HG03442 (cell line): ENCODE measurements around the gene RNF151.
"Not testable (repeated sequence)": the region's sequence is repeated elsewhere in the genome, so short reads cannot be mapped to it uniquely, and the experiment has no call there.

Experiments
- ATAC-seq: cut with Tn5 transposase; IDR thresholded peaks from one replicate; pipeline ENCODE4 v1.9.1; 2021; ENCODE audit warnings: mild to moderate bottlenecking, moderate library complexity; ENCODE audit not compliant: unreplicated experiment

The RNF151 gene

GRCh38 chr16:1938316-1938715, 28.3 kb upstream of the RNF151 start:
- no peak for ATAC-seq

GRCh38 chr16:1938910-1939309, 27.7 kb upstream of the RNF151 start:
- ATAC-seq: no peak

GRCh38 chr16:1939833-1940232, 26.8 kb upstream of the RNF151 start:
- ATAC-seq: not testable (repeated sequence)

DNA sequence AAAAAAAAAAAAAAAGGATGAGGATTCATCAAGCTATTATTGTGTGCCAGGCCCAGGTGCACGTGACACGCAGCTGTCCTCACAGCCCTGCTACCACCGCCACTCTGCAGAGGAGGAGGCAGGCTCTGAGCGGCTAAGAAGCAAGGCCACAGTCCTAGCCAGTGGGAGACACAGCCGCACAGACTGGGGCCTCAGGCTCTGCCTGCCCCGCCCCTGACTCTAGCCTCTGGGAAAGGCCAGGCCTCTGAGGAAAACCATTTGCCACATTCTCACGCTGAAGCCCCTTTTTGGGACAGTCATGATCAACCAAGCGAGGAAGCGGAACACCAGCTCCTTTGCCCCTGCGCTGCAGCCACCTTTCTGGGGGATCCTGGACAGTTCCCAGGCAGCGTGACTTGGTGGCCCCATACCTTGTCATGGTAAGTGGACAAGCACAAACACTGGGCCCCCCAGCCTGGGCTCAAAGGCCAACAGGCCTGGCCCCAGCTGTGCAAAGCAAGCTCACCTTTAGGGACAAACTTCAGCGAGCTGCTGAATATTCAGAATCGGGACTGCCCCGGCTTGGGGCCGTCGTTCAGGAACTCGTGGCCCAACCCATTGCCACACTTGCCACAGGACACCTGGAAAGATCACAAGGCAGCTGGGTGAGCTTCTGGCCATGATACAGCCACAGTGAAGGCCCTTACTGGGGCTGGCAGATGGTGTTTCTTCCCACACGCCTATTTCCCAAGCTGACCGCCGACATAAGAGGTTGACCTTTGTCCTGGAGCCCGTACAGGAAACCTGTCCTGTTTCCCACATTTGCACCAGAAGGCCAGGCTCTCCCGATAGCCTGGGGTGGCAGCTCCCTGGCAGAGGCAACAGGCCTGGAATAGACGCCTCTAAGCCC, 26.1 kb upstream of the RNF151 start:
- no peak for ATAC-seq

DNA sequence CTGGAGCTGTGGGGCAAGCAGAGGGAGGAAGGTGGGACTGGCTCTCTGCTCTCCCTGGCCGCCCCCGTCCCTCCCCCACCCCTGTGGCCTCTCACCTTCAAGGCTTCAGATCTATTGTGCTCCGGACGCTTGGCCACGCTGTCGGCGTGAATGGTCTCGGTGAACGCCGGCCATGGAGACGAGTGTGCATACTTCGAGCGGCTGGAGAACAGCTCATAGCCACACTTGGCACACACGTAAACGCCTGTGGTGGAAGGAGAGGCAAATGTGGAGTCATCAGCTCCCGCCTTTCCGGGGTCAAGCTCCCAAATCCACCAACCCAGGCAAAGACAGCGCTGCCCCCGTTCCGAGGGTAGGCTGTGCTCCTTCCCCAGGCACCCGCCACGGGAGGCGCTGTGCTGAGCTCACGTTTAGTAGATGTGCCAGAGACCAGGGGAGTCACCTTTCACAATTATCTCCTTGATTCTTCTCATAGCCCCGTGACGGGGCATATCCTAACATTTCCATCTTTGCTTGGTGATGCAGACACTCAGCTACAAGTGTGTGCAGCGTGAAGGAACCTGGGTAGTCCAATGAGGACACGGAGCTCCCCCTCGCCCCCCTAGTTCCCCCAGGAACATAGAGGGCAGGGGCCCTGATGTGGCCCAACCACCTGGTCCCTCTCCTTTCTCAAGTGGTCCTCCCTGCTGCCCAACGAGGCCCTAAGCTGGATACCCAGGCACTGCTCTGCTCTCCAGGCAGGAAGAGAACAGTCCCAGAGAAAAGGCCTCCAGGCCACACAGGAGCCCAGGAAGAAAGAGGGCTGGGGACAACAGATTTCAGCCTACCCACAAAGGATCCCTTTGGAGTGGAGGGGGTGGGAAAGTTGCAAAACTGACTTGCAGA, 25.3 kb upstream of the RNF151 start:
- no peak for ATAC-seq

GRCh38 chr16:1942047-1942809, 24.4 kb upstream of the RNF151 start:
- no peak for ATAC-seq

DNA sequence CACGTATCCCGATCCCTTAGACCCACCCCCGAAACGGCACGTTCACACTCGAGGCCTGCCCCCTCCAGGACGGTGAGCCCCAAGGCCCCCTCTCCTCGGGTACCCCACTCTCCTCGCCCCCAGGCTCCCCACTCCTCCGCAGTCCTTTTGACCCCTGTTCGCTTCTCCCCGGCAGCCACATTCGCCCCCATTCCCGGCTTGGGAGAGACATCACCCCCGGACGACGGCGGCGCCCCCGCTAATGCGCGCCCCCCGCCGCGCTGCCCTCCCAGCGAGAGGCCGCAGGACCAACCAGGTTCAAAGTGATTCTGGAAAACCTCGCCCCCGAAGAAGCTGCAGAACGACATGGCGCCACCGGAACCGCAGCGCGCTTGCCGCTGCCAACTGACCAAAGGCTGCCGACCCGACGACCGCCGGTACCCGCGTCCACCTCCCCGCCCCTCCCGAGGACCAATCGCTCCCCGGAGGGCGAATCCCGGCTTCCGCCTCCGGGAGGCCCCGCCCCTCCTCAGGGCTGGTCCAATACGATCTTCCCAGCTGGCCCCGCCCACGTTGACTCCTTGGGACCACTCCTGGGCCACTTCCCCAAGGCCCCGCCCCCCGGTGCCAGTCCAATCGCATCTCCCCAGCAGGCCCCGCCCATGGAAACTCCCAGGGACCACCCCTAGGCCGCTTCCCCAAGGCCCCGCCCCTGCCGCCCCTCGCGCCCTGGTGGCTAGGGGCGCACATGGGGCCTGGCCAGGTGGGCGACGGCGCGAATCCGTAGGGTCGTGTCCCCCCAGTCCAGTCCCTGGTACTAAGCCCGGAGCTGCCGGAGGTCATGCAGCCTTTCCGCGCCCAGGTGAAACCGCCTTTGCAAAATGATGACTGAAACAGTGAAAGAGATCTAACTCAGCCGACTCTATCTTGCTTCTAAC, 23.6 kb upstream of the RNF151 start, which contains the start of gene MSRB1:
TSS of gene MSRB1 (minus strand) at position 390 of the 917 bp plus-strand sequence. CDS start at position 347, 43 bp downstream.
- peak; percentile 86 for ATAC-seq

DNA sequence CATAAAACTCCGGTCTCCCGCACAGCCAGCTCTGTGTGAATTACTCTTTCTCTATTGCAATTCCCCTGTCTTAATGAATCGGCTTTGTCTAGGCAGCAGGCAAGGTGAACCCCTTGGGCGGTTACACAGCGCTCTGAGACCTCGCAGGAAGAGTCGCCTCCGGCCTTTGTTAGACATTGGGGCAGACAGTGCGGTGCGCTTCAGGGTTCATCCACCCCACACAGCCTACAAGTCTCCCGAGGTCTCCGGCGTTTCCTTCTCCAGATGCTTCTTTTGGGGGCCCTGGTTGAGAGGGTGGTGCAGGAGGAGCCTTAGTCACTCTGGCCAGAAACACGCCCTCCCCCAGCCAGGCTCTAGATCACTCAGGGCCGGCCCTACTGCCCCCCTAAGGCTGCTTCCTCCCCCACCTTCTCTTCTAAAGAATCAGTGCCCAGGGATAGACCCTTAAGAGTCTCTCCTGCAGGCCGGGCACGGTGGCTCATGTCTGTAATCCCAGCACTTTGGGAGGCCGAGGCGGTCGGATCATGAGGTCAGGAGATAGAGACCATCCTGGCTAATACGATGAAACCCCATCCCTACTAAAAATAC, 21.9 kb upstream of the RNF151 start:
- ATAC-seq: no peak

DNA sequence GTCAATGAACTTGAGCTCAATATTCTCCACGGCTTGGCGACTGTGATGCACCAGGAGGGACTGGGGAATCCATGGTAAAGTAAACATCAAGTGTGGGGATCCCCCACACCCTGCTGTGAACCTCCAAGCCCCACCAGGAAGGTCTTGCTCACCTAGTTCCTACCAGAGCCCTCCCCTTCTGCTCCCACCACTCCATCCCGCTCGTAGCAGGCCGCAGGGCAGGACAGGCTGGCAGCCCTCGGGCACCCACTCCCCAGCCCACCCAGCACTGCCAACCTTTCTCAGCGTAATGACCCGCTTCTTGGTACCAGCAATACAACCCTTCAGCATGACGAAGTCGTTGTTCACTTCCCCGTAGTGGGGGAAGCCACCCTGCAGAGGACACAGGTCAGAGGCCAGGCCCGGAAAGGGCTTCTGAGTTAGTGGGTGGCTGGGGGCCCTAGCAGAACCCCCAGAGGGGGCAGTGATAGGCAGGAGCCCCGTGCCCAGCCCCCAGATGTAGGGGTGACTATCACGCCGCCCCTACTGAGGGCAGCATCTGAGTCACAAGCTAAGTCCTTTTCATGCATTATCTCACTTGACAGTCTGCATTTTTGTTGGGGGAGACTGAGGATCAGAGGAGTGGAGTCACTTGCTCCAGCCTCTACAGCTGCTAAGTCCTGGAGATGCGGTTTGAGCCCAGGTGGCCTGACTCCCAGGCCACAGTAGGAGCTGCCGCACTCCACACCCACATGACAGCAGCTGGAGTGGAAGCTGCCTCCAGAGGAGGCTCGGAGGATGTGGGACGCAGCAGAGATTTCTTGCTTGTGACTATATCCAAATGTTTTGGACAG, 20.9 kb upstream of the RNF151 start:
- no peak for ATAC-seq

DNA sequence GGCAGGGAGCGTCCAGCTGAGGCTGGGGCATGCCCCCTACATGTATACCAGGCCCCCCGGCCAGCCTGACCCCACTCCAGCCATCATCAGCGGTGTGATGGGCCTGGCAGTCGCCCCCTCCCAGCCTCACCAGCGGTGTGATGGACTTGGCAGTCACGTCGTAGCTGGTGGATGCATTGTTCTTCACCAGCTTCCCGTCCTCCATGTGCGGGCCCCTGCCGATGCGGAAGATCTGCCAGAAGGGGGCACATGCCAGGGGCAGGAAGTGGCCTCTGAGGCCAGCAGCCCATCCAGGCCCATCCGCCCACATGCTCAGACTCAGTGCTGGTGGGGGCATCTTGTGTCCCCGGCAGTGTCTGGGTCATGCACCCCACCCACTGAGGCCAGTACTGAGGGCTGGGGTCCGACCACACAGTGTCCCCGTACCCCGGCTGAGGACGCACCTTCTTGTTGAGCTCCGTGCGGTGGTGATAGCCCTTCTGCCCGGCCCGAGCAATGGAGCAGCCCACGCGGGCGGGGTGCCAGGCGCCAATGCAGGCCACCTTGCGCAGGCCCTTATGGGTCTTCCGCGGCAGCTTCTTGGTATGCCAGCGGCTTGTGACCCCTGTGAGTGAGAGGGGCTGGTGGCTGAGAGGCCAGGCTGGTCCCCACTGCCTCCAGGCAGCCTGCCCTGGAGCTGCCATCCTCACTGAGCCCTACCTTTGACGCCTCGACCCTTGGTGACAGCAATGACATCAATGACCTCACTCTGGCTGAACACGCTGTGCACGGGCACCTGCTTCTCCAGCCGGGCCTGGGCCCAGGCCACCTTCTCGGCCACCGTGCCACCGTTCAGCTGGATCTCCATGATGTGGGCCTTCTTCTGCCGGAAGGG, 19.9 kb upstream of the RNF151 start:
- no peak for ATAC-seq

- ATAC-seq: no peak
These were observed 19.3 kb upstream of the RNF151 start for GRCh38 chr16:1947369-1947670.

DNA sequence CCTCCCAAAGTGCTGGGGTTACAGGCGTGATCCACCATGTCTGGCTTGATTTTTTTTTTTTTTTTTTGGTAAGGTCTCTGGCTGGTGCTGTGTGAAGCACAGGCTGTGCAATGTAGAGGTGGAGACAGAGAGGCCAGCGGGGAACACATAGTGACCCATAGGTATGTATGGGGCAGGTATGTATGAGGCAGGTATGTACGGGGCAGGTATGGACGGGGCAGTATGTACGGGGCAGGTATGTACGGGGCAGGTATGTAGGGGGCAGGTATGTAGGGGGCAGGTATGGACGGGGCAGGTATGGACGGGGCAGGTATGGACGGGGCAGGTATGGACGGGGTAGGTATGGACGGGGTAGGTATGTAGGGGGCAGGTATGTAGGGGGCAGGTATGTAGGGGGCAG, 17.1 kb upstream of the RNF151 start:
- ATAC-seq: no peak

GRCh38 chr16:1950047-1950446, 16.6 kb upstream of the RNF151 start:
- no peak for ATAC-seq

DNA sequence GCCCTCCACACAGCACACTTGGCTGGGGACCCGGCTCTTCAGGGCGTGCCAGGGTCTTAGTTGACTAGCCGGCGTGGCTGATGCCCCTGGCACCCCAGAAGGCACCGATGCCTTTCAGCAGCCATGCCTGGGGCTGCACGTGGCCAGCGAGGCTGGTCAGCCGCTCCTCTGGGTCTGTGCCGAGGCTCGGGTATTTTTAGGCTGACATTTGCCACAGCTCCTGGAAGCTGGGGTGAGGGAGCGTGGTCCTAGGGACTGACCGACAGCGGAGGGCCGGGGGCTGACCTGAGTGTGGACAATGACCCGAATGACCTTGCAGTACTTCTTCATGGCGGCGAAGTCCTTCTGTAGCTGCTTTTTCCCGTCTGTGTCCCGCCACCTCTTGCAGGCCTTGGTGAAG, 16.1 kb upstream of the RNF151 start:
- ATAC-seq: no peak

- no peak for ATAC-seq
These were observed 12.9 kb upstream of the RNF151 start for GRCh38 chr16:1953734-1954133.

GRCh38 chr16:1957434-1958142, 9.1 kb upstream of the RNF151 start:
- ATAC-seq: not testable (repeated sequence)

DNA sequence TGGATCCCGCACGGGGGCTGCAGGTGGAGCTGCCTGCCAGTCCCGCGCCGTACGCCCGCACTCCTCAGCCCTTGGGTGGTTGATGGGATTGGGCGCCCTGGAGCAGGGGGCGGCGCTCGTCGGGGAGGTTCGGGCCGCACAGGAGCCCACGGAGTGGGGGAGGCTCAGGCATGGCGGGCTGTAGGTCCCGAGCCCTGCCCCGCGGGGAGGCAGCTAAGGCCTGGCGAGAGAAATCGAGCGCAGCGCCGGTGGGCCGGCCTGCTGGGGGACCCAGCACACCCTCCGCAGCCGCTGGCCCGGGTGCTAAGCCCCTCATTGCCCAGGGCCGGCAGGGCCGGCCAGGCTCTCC, 8.5 kb upstream of the RNF151 start:
- ATAC-seq: not testable (repeated sequence)
